ENCODE measurements around the gene TRIP12.
"Not testable (repeated sequence)": the region's sequence is repeated elsewhere in the genome, so short reads cannot be mapped to it uniquely, and the experiment has no call there.

Gene TRIP12

DNA sequence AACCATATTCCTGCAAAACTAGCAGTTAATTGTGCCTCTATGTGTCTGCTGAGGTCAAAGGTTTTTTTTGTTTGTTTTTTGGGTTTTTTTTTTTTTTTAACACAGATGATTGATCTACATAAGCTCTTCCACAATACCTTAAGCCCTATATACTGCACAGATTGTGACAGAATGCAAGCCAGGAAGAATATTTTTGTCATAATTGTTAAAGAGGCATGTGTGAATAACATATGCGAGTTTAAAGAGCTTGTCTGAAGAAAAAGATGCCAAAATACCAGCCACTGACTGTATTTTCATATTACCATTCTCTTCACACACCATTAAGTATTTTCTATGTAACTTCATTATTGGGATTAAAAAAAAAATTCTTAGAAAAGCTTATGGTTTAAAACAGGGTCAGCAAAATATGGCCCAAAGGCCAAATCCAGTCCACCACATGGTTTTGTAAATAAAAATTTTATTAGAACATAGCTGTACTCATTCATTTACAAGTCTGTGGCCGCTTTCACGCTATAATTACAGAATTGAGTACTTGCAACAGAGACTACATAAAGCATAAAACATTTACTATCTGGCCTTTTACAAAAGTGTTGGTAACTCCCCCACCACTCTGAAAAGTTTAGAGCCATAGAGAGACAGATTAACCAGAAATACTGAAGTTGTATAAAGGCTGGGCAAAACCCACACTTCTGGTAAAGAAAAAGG lies 89.9 kb downstream of the TRIP12 start:
- no peak for DNase-seq (ENCODE audit: low spot score)

DNA sequence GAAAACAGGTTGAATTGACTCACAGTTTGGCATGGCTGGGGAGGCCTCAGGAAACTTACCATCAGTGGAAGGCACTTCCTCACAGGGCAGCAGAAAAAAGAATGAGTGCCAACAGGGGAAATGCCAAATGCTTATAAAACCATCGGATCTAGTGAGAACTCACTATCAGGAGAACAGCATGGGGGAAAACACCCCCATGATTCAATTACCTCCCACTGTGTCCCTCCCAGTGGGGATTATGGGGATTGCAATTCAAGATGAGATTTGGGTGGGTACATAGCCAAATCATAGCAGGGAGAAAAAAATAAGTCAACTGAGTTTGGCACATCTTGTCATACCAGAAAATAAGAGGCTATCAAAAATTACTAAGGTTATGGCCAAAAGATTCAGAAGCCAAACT lies 96.3 kb downstream of the TRIP12 start:
- no peak for DNase-seq (ENCODE audit: low spot score)

GRCh38 chr2:229821316-229821715 lies 100.5 kb downstream of the TRIP12 start:
- no peak for DNase-seq (ENCODE audit: low spot score)

DNA sequence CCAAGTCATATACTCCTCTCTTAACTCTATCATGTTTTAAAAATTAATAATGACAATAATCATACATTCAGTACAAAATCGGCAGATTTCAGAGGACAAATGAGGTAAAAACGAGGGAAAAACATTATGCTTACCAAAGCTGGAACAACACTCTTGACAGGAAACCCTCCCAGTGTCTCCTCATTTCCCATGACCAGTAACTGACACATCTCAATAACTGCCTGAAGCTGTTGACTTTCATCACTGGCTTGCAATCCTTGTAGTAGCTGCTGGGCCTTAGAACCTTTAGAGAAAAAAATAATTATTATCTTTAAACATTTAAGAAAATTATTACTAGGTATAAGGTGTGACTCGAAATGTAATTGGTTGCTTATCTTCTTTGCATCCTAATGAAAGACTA lies 103.6 kb downstream of the TRIP12 start:
- no peak for DNase-seq (ENCODE audit: low spot score)

GRCh38 chr2:229815858-229816257 lies 106.0 kb downstream of the TRIP12 start:
- peak; percentile 75 for DNase-seq (ENCODE audit: low spot score)

- peak; percentile 68 for DNase-seq (ENCODE audit: low spot score)
These were observed 106.5 kb downstream of the TRIP12 start for GRCh38 chr2:229815342-229815741.

GRCh38 chr2:229810786-229811185 lies 111.0 kb downstream of the TRIP12 start:
- DNase-seq (ENCODE audit: low spot score): no peak

- DNase-seq (ENCODE audit: low spot score): no peak
These were observed 116.2 kb downstream of the TRIP12 start for GRCh38 chr2:229805559-229805958.

DNA sequence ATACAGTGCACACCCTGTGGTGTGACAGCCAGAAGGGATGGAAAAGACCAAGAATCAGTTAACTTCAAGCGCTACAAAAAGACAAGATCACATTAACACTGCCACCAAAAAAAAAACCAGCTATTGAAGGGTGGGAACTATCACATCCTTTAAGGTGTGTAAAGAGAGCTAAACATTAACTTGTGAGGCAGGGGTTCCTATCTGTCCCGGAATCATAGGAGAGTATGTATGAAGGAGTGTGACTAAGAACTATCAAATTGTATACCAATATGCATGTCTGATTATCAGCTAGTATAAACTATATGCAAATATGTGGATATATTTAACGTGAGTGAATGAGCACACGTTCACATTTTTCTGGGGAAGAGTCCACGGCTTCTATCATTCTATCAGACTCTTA lies 119.0 kb downstream of the TRIP12 start:
- DNase-seq (ENCODE audit: low spot score): no peak

GRCh38 chr2:229800997-229801754 lies 120.6 kb downstream of the TRIP12 start:
- peak; percentile 48 for DNase-seq (ENCODE audit: low spot score)

DNA sequence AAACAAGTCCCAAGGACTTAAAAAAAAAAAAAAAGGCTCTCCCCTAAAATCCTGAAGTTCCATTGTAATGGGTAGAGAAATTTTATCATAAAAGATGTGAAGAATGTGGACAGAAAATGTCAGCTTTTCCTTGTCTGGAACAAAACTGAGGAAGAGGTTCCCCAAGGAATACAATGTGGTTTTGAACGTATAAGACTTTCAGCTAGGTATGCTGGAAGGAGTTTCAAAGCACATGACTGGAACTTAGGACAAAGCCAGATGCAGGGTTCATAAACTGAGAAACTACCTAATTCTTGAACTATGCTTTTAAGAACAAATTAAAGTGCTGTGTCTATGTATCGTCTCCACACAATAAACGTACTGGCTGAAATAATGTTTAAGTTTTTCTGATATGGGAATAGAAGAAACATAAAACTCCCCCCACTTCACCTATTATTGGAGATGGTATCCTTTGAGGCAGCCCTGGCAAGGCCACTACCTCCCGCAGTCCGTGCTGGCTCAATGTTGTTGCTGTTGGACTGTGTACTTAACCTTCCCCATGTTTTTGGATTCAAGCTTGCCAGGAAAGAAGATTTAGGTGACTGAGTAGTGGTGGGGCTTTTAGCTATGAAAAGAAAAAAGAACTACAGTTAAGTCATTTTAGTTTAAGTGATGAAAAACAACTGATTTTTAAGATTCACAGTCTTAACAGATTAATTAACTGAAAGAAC lies 123.2 kb downstream of the TRIP12 start:
- DNase-seq (ENCODE audit: low spot score): no peak

DNA sequence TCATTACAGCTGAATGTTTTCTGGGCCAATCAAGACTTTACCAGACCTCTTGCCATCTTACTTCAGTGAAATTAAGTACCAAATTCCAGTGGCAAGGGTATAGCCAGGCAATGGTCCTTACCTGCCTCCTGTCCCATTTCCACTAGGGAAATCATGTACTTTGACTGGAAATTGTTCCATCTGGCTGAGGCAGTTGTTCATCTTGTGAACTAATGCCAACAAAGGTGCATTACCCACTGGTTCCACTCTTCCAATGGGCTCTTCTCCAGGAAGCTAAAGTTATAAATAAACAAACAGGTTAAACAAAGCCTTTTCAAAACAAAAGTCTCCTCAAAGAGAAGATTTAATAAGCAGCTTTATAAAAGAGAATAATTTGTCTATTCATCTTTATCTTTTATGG lies 126.8 kb downstream of the TRIP12 start:
- no peak for DNase-seq (ENCODE audit: low spot score)

- no peak for DNase-seq (ENCODE audit: low spot score)
These were observed 127.2 kb downstream of the TRIP12 start for GRCh38 chr2:229794636-229795035.

GRCh38 chr2:229786289-229786688 lies 135.5 kb downstream of the TRIP12 start:
- DNase-seq (ENCODE audit: low spot score): not testable (repeated sequence)

GRCh38 chr2:229784791-229785190 lies 137.0 kb downstream of the TRIP12 start:
- DNase-seq (ENCODE audit: low spot score): no peak

DNA sequence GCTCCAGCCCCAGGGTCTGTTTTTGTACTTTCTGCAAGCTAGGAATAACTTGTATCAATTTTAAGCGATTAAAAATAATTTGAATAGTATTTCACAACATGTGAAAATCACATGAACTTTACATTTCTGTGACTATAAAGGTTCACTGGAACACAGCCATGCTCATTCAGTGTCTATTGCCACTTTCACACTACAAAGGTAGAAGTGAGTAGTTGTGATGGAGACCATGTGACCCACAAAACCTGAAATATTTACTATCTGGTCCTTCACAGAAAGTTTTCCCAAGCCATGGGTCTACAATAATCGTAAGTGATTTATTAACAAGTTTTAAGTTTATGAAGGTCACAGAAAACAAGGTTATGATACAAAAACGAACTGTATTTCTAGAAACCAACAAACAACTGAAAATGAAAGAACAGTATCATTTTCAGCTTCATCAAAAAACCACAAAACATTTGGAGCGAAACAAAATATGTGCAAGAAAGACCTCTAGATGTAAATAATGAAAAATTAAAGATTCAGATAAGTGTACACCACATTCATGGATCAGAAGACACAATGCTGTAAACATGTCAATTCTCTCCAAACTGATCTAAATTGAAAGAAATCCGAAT lies 138.6 kb downstream of the TRIP12 start:
- no peak for DNase-seq (ENCODE audit: low spot score)

DNA sequence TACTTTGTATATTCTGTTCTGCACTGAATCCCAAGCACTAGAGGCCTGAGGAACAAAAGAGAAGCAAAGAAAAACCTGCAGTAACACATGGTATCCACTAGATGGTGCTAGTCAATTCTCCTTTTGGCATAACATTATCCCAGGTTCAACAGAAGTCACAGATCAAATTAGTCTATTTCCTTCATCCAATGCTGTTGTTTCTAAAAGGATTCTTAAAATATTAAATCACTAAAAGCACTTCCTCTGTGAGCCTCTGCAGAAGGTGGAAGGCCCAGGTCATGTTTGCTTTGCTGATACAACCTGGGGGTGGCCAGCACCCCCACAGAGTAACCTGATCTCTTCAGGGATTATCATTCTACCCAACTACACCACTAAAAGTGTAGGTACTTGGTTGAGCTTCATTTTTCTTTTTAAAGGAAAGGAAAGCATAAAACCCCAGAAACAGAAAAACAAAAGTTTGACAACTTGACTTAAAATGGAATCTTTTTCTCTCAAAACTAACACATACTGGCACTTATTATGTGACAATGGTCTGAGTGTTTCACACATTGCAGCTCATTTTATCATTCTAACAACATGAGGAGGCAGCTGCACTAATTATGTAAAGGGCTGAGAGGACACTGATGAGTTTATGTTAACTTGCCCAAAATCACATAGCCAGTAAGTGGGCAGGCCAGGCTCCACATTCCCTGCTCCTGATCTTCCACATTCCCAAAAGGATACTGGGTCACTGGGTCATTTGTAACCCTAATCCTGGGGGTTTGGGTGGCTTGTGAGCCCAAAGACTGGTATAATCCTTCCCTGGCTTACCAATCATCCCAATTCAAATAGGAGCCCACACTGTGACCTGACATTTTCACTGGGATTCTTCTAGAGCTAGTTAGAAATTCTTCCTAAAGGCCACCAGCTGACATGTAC lies 140.7 kb downstream of the TRIP12 start:
- peak; percentile 70 for DNase-seq (ENCODE audit: low spot score)

GRCh38 chr2:229779650-229780049 lies 142.2 kb downstream of the TRIP12 start:
- no peak for DNase-seq (ENCODE audit: low spot score)

GRCh38 chr2:229777716-229778115 lies 144.1 kb downstream of the TRIP12 start:
- no peak for DNase-seq (ENCODE audit: low spot score)

DNA sequence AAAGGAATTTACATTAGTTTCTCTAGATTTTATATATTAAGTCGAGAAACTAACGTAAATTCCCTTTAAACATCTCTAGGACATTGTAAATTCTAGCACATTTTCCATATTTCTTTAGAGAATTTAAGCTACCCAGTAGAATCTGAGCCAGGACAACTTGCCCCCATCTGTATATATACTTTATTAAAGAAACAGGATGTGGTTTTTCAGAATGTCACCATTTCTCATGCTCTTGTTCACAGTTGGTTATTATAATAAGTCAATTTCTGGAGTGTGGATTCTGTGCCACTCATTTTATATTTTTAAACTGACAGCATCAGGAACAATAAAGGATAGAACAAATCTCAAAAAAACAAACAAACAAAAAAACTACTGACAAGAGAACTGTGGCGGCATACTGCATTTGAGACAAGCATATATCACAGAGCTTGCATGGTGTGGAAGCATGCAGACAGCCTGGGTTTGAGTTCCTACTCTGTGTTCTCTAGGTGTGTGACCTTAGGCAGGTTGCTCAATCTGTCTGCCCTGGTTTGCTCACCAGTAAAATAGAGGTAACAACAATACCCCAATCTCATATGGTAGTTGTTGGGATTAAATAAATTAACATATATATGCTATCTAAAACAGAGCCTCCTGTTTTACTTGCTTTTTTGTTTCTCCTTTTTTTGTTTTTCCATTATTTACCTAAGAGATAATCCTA lies 146.0 kb downstream of the TRIP12 start:
- DNase-seq (ENCODE audit: low spot score): no peak

DNA sequence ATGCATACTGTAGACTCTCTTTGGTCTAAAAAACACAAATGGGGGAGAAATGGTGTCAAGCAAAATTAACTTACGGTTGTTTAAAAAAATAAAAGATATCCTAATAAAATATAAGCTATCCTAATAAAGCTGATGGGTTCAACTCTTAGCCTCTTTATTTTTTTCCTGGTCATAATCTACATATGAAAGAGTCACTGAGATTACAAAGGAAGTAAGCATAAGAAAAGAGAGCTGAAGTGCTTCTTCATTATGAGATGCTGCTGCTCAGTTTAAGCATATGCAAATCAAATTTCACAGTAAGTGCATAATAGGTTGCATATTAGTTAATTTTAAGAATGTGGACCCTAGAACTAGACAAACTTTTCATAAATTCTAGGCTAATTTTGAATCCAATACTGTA lies 147.6 kb downstream of the TRIP12 start:
- DNase-seq (ENCODE audit: low spot score): no peak
